ENCODE measurements around the gene GPR141.
A peak's percentile ranks its signal among the peaks of the same experiment; 100 is the strongest.

The GPR141 gene

DNA sequence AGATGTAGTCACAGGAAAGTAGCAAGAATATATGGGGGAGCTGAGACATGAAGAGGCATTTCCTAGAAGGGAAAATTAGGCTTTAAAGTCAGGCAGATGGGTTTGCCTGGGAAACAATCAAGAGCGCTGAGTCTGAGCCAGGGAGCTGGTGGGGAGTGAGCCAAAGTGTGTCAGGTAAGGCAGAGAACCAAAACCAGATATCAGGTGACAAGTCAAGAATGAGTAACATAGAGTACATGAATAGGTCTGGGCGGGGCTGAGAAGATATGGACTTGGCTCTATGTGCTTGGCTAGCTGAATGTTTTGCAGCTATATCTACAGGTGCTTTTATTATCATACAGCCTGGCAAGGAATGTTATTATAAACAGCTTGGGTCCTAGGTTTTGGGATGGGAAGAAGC is 49.3 kb downstream of the GPR141 start:
- no peak for DNase-seq

DNA sequence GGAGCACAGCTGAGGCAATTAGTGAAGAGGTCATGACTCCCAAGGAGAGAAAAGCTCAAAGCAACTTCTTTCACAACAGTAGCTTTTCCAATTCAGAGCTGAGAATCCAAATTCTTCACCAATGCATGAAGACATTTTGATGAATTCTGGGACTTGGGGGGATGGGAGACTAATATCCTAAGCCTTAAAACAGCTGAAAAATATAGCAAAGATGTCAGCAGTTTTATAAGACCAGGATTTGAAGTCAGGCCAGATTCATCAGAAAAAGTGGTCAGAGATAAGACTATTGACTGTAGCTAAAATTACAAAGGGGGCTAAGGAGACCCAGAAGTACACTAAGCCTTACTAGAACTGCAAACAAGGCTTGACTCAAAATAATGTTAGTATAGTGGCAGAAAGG is 51.6 kb downstream of the GPR141 start:
- DNase-seq, result no peak

DNA sequence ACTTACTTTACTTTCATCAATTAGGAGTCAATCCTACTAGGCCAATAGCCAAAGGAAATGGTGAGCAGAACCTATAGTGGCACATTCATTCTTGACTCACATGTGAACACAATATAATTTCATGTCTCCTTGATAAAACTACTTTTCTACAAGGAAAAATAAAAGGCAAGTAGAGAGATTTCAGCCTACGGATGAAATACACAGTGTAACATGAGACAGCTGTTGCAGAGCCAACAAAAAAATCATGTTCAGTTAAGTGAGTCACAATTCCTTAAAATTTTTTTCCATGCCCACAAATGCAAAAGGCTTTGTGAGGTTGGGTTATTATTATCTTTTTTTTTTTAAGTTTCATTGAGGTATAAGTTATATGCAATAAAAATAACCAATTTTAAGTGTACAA is 54.8 kb downstream of the GPR141 start:
- no peak for DNase-seq

DNA sequence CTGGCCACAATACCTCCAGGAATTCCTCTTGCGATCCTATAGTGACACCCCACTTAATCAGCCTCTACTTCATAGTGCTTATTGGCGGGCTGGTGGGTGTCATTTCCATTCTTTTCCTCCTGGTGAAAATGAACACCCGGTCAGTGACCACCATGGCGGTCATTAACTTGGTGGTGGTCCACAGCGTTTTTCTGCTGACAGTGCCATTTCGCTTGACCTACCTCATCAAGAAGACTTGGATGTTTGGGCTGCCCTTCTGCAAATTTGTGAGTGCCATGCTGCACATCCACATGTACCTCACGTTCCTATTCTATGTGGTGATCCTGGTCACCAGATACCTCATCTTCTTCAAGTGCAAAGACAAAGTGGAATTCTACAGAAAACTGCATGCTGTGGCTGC is 56.8 kb downstream of the GPR141 start:
- no peak for DNase-seq

DNA sequence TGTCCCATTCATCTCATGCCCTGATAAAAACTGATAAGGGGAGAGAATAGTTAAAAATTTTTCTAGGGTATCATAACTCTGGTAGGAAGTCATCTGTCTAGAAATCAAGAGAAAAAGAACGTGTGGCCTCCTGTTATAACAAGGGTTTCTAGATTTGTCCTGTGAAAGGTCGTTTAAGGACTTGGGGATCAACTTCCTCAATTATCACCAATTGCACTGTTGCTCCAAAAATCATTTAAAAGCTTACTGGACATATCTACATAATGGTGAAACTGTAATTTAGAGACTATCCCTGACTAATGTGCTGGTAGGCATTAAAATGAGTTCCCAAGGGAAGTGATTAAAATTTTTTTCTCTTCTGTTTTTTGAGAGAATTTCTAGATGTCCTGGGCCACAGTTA is 58.2 kb downstream of the GPR141 start:
- peak; percentile 25 to 42 for DNase-seq

DNA sequence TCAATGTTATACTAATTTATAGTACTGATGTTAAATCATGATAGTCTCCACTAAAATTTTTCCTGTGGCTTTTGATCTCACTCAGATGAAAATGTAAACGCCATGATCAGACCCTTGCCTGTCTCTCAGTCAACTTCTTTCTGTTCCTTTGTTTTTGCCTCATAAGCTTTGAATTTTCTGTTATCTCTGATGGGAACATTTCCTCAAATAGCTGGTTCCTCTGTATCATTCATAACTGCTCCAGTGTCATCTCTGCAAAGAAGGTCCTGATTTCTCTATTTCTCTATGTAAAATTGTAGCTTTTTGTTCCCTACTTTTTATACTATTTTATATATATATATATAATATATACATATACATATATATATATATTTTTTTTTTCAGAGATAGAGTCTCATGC is 67.5 kb downstream of the GPR141 start:
- peak; percentile 17 to 43 for DNase-seq

DNA sequence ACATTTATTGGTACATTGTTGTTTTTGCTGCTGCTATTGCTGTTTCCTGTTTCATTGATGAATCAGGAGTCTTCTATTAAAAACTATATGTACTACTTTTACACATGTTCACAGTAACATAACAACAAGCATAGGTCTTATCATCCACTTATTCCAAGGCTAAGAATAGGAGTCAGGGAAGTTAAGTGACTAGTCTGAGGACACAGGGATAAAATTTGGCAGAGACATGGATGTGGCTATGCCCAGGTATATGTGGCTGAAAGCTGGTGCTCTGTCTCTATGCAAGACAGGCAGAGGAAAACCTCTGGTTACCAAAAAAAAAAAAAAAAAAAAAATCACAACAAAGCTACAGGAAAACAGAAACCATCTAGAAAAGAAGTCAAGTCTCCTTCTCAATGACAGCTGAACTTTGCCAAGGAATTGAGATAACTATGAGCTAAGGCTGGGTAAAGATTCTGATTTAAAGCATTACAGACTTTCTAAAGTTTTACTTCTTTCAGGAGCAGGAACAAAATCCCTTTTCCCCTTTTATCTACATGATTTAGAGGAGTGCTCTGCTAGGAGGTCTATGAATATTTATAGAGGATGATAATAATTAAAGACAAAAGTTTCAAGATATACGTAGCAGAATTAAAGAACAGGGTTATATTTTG is 70.0 kb downstream of the GPR141 start:
- no peak for DNase-seq

DNA sequence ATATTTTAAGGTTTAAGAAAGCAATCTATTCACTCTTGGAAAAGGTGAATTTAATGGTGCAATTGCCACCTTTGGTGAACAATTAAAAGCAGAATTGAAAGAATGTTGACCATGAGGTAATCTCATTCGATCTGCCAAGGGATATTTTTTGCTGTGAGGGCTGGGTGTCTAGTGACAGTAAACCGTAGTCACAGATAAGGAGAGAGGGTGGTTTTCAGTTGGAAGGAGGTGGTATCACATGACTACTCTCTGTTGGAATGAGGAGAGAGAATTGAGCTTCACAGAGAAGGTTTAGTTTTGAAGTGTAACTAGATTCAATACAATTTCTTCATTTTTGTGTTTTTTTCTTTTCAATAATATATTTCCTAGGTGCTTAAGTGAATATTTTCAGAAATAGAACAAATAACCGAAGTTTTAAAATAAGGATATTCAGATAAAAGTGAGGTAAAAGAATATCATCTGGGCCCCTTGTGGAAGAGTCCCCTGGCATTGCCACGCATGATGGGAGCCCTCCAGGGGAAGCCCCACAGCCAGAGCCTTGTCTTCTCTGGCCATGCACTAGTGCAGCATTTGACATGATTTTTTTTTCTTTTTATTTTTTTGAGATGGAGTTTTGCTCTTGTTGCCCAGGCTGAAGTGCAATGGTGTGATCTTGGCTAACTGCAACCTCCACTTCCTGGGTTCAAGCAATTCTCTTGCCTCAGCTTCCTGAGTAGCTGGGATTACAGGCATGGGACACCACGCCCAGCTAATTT is 73.4 kb downstream of the GPR141 start:
- DNase-seq, result no peak

DNA sequence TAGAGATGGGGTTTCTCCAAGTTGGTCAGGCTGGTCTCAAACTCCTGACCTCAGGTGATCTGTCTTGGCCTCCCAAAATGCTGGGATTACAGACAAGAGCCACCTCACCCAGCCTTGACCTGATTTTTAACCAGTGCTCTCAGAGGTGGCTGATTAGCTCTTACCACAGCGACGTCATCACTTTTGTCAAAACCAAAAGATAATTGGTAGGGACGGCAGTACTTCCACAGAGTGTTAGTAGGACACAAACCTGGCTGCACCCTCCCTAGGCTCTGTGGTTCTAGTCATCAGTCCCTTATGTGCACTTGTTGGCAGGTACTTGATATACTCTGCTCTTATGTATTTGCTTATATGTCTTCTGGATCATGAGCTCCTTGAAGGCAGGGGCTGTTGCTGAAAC is 74.0 kb downstream of the GPR141 start:
- no peak for DNase-seq

DNA sequence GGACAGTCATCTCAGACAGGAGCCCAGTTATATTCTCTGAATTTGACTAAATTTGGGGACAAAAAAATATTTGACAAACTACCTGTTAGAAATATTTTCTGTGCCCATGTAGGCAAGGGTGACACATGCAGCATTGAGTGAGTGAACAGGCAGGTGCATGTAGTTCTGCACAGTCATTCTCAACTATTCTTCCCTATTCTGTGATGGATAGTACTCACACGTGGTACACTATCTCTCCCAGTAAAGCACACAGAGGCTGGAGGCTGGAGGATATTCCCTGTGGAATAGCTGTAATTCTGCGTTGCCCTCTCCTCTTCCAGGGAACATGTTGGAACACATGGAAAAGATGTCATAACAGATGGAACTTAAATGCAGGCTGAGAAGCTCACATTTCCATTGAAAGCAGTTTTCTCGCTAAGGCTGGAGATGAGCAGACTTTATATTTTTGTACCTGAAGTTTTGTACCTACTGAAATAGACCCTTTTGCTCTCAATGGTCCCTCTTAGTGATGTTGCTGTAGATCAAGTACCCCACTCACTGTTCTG is 75.0 kb downstream of the GPR141 start:
- no peak for DNase-seq

DNA sequence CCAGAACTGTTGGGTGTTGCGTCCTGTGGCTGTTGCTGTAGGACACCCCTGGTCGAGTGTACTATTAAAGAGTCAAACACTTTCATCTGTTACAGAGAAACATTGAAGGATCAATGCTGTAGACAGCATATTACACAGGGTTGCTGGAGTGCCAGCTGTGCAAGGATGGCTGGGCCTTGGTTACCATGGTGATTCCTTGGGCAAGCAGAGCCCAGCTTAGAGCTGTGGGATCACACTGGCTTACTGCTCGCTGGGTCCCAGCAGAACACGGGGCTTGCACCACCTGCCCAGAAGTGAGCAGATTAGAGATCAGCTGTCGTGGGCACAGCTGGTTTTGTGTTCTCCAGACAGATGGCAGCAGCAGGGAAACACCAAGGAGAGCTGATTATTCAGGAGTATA is 76.0 kb downstream of the GPR141 start:
- DNase-seq, result no peak

DNA sequence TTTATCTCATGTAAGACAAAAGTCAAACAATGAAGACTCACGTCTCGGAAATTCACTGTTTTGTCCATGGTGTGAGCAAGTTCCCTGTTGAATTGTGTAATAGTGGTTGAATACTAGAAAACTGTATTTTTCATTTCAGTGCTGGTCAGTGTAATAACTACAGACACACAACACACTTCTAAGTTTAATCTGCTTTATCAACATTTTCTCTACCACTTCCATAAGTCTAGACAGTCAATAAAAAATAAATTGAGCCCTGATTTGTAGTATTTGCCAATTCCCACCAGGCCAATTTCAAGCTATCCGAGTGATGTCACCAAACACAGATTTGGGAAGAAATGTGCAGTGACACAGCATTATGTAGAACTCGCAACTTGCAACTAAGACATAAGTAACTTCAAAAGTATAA is 81.9 kb downstream of the GPR141 start:
- peak; percentile 83 to 88 for DNase-seq

DNA sequence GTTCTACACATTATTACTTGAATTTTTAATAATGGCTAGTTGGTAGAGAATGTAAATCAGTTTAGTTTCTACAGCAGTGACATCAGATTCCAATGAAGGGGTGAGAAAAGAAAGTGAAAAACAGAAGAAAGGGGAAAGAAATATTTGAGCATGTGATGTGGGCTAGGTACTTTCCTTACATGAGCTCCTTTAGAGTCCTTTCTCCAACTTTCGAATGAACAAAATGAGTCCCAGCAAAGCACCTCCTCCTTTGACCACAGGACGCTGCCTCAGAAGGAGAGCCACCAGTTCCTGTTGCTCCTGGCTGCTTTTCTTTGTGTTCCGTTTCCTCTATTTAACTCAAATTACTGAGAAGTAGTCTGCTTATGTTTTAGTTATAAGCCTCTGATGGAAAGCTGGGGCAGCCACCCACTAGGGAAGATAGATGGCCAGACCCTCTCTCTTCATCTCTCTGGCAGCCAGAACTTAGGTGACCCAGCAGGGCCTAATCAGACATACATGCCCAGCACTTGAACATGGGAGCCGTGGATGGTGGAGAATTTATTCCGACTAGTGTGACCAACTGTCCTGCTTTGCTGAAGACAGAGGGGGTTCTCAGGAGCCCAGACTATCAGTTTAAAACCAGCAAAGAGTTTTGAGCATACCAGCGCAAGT is 82.4 kb downstream of the GPR141 start:
- peak; percentile 86 to 94 for DNase-seq

DNA sequence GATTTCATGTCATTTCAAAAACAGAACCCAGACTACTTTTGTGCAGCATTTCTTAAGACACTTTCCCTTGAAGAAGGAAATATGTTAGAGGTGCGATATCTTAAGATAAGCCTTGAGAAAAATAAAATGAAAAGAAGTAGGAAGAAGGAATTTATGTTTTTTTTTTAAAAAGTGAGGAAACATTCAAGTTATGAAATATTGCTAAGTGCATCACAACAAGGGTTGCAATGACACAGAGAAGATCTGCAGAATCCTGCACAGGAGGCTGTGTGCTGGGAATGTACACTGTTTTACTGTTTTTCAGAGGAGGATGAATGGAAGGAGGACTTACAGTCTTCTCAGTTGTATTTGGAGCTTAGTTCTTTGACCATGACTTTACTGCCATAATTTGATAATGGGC is 85.0 kb downstream of the GPR141 start:
- DNase-seq, result peak; percentile 42 to 43

DNA sequence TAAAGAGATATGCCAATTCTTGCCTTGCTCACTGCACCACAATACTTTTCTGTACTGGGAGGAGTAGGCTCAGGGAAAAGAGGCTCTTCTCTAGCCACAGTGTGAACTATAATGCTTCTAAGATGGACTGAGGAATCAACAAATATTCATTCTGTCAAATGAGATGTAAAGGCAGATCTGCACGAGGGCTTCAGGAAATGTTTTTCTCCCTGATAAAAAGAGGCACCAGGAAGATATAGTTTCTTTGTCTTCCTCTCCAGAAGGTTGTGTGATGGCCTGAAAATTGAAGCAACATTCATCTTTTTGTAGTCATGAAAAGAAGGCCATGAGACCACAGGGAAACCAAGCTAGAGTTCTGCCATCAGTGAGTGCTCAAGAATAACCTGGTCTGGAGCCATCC is 85.7 kb downstream of the GPR141 start:
- no peak for DNase-seq

DNA sequence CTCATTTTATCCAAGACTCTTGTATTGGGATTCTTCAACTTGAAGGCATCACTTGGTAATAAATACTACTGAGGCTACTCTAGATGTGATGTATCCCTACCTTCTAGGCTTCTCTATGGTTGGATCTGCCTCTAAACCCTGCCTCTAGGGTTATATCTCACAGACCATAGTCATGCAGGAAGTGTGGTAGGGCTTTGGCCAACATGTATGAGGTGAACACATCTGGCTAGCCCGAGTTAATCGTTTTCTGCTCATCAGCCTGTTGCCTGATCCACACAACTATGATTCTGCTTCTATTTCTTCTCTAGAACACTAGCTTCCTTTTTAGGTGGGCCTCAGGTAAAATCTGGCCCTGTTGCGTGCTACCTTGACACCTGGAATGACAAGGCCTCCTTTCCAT is 86.2 kb downstream of the GPR141 start:
- no peak for DNase-seq

DNA sequence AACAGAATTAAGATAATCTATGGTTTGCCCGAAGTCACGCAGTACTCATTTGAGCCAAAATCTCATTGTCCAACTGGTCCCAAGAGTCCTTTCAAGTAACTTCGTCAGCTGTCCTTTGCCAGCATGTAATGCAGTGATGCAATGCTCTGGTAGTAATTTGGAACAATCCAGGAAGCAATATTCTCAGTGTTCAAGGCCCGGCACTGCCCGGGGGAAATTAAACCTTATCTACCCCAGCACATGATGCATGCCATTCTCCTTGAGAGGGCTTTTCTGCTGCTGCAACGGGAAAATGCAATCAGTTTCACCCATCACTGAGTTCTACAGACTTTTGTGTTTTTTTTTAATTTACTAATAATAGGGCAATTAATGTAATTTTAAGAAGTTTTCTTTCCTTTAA is 87.3 kb downstream of the GPR141 start:
- no peak for DNase-seq

DNA sequence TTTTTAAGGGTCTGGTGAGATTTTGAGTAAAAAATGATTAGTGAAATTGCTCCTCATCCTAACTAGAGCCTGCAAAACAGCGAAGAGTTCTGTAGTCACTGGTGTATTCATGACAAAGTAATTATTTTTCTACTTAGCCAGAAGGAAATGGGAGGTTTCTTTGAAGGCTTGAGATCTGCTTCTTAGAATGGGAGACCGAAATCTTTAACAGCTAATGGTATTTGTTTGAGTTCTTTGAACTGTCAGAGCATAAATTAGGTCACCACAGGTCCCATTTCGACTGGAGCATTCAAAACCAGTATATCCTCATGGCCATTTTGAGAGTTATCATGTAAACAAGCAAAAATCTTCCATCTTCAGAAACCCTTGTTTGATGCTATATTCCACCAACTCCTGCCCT is 87.8 kb downstream of the GPR141 start:
- DNase-seq, result no peak

DNA sequence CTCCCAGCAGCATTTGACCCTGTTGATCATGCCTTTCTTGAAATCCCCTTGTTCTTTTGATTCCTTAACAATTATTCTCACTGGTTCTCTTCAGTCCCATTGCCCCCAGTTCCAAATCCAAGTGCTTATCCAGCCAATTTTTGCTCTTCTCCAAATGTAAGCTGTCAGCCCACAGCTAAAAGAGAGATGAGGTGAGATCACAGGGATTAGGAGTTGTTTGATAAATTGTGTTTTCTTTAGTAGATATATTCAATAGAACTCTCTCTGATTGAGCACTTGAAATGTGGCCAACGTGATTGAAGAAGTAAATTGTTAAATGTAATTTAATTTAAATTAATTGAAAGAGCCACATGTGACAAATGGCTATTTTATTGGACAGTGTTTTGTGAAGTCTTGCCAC is 88.2 kb downstream of the GPR141 start:
- no peak for DNase-seq

DNA sequence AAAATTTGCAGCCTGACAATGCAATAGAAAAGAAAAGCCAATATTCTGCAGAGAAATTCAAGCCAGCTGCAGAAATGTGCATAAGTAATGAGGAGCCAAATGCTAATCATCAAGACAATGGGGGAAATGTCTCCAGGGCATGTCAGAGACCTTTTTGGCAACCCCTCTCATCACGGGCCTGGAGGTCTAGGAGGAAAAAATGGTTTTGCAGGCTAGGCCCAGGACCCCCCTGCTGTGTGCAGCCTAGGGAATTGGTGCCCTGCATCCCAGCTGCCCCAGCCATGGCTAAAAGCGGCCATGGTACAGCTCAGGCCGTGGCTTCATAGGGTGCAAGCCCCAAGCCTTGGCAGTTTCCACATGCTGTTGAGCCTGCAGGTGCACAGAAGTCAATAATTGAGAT is 92.4 kb downstream of the GPR141 start:
- DNase-seq, result no peak

DNA sequence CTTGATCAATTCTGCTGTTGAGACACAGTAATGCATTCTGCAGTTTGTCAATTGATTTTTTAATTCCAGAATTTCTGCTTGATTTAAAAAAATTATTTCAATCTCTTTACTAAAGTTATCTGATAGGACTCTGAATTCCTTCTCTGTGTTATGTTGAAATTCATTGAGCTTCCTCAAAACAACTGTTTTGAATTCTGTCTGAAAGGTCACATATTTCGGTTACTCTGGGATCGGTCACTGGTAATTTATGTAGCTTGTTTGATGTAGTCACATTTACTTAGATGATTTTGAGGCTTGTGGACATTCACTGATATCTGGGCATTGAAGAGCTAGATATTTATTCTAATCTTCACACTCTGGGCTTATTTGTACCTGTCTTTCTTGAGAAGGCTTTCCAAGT is 97.6 kb downstream of the GPR141 start:
- DNase-seq, result peak in 1 of 2 donors; percentile 37

DNA sequence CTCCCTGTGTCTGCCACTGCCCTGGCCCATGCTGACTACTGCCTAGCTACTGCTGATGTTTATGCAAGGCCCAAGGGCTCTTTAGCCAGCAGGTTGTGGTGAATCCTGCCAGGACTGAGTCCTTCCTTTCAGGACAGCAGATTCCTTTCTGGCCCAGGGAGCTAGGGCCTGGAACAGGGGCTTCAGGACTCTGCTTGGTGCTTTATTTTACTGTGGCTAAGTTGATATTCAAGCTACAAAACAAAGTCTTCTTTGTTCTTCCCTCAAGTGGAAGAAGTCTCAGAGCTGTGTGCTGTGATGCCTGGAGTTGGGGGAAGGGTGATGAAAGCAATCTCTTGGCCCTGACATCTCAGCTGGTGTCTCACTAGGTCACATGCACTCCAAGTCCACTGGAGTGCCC is 98.6 kb downstream of the GPR141 start:
- no peak for DNase-seq

DNA sequence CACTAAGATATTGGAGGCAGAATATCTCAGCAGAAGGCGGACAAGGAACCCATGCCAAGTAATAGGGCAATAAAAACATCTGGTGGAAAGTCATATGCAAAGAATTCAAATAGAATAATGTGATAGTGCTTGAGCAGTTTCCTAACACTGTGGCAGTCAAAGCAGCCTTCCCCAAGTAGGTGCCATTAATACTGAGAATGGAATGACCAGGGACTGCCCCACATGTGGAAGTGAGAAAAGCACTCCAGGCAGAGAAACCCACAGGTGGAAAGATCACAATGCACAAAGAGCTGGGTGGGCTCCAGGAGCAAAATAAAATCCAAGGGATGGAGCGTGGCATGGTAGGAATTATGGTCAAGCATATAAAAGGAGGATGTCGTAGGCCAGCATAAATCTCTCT is 100.4 kb downstream of the GPR141 start:
- no peak for DNase-seq

Data from inflammatory macrophage treated with lipopolysaccharide for 1 hour (primary cell).